Central memory CD8-positive, alpha-beta T cell (primary cell): Measurements from ENCODE around the gene FIGNL2.

Source experiments
- ATAC-seq: fragments of 150-1000 bp; cut with Tn5 transposase; replicated peaks from 2 replicates; pipeline ENCODE4 v1.10.0; 2022; ENCODE audit warnings: mild to moderate bottlenecking, moderate FRiP score, moderate number of reproducible peaks; ENCODE audit not compliant: poor library complexity, severe bottlenecking; ENCODE audit errors: extremely low read depth
- DNase-seq, 2 donors: peaks; one replicate each; pipeline ENCODE4 v3.0.0; 2021; ENCODE audit warnings: low spot score in 2 of 2
- H3K27ac Mint-ChIP-seq: one replicate; pipeline ENCODE4 v1.8.0; 2022; ENCODE audit warnings: low read depth, mild to moderate bottlenecking, moderate library complexity, mixed read lengths
- H3K27me3 Mint-ChIP-seq: one replicate; pipeline ENCODE4 v1.8.0; 2022; ENCODE audit warnings: mixed read lengths
- H3K36me3 Mint-ChIP-seq: one replicate; pipeline ENCODE4 v1.8.0; 2022; ENCODE audit warnings: mild to moderate bottlenecking, moderate library complexity, mixed read lengths; ENCODE audit not compliant: insufficient read depth
- H3K4me1 Mint-ChIP-seq: one replicate; pipeline ENCODE4 v1.8.0; 2022; ENCODE audit warnings: mixed read lengths
- H3K4me3 Mint-ChIP-seq: one replicate; pipeline ENCODE4 v1.8.0; 2022; ENCODE audit warnings: mild to moderate bottlenecking, moderate library complexity, mixed read lengths
- H3K9me3 Mint-ChIP-seq: one replicate; pipeline ENCODE4 v1.8.0; 2022; ENCODE audit warnings: mixed read lengths

The FIGNL2 gene, protein sequence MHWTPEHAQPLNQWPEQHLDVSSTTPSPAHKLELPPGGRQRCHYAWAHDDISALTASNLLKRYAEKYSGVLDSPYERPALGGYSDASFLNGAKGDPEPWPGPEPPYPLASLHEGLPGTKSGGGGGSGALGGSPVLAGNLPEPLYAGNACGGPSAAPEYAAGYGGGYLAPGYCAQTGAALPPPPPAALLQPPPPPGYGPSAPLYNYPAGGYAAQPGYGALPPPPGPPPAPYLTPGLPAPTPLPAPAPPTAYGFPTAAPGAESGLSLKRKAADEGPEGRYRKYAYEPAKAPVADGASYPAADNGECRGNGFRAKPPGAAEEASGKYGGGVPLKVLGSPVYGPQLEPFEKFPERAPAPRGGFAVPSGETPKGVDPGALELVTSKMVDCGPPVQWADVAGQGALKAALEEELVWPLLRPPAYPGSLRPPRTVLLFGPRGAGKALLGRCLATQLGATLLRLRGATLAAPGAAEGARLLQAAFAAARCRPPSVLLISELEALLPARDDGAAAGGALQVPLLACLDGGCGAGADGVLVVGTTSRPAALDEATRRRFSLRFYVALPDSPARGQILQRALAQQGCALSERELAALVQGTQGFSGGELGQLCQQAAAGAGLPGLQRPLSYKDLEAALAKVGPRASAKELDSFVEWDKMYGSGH

DNA sequence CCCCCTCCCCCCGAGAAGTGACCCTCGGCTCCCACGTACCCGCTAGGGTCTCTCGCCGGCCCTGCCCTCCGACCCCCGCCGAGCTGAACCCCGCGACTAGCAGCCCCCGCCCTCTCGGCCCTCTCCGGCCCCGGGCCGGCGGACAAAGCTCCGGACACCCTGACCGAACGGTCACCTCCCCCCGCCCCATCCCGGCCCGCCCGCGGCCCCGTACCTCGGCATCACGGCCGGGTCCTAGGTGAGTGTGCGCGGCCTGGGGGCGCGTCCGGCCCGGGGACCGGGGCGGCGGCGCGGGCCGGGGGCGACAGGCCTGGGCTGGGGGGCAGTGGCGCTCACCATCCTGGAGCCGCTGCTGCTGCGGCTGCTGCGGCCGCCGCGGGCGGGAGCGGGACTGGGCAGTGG lies at the start of gene FIGNL2:
Gene FIGNL2 (minus strand): TSS at position 393 of the 402 bp plus-strand sequence. CDS start 26,305 bp downstream, outside the sequence.
- ATAC-seq: no peak
- DNase-seq: no peak
- H3K4me3 Mint-ChIP-seq: peak within 1 kb of the TSS; percentile 69
- no peaks in the 10 kb centered on the region for H3K36me3 Mint-ChIP-seq
- no peak within 1 kb of the TSS for H3K27ac Mint-ChIP-seq
- H3K4me1 Mint-ChIP-seq: peaks cover 23% of the 10 kb centered on the region
- H3K27me3 Mint-ChIP-seq: peaks cover 67% of the 10 kb centered on the region
- no peaks in the 10 kb centered on the region for H3K9me3 Mint-ChIP-seq

DNA sequence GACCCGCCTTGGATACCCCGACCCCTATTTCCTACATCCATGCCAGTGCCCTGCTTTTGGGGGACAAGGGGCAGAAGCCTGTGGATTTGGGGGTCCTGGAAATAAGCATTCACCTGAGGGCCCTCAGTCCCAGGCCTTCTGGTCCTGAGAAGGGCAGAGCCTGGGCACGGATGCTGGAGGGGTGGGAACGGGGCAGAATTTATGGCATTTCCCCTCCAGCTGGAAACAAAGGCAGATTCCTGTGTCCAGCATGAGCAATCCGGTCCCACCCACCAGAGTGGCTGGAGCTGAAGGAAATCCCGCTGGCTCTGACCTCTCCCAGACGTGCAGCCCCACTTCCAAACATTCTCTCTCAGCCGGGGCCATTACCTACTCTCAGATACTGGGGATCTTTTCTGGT lies 48.7 kb upstream of the FIGNL2 start:
- ATAC-seq (no peak), DNase-seq (no peak)
- Mint-ChIP-seq H3K27me3 (peaks cover 34% of the 10 kb centered on the region), H3K4me3 (no peak overlapping the region), H3K36me3 (no peaks in the 10 kb centered on the region), H3K9me3 (no peaks in the 10 kb centered on the region), H3K27ac (no peak overlapping the region), H3K4me1 (no peaks in the 10 kb centered on the region)

DNA sequence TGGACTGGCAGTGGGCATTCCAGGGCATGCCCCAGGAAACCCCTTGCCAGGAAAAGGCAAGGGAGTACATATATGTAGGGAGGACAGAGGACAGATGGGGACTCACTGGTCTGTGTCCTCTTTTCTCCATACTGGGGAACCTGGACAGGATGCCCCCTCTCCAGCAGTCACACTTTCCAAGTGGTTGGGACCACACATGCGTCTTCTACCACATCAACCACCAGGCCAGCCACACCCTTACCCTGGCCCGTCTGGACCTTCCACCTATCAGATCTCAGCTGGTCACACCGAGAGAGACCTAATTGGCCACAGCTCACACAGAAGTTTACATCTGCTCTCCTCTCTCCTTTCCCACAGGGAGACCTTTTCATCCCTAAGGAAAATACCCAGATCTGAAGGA lies 47.7 kb upstream of the FIGNL2 start:
- Mint-ChIP-seq H3K9me3 (no peaks in the 10 kb centered on the region), H3K36me3 (no peaks in the 10 kb centered on the region), H3K27ac (no peak overlapping the region), H3K4me3 (no peak overlapping the region), H3K4me1 (no peaks in the 10 kb centered on the region), H3K27me3 (peaks cover 34% of the 10 kb centered on the region)
- DNase-seq: no peak
- ATAC-seq: no peak

DNA sequence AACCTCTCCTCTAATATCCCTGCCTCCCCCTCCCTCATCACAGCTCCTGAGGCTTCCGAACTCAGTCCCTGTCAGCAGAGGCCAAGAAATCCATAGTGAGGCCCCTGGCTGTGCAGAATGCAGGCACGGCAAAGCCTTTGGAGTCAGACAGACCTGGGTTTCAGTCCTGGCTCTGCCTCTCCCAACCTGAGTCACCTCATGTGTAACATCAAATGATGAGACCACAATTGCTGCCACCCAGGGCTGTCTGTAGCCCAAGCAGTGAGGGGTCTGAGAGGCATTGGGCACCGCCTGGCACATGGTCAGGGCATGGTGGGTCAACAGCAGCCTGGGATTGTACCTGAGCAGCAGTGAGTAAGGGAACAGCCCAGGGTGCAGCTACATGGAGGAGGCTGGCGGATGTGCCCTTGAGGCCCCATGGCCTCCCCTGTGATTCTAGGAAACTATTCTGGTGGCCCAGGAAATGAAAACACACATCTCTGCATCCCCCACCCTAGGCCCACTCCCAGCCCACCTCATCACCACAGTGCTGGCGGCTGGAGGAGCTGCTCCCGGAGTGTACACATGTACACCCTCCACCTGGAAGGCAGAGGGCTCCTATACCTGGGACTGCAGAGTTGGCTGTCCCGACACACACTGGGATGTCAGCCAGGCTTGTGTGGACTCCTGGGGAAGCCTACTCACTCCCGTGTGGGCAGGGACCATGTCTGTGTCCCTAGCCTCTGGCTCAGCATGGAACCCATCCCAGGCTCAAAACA lies 47.0 kb upstream of the FIGNL2 start:
- DNase-seq (no peak), ATAC-seq (no peak)
- Mint-ChIP-seq H3K36me3 (no peaks in the 10 kb centered on the region), H3K9me3 (no peaks in the 10 kb centered on the region), H3K4me1 (no peaks in the 10 kb centered on the region), H3K4me3 (no peak overlapping the region), H3K27ac (no peak overlapping the region), H3K27me3 (peaks cover 34% of the 10 kb centered on the region)

DNA sequence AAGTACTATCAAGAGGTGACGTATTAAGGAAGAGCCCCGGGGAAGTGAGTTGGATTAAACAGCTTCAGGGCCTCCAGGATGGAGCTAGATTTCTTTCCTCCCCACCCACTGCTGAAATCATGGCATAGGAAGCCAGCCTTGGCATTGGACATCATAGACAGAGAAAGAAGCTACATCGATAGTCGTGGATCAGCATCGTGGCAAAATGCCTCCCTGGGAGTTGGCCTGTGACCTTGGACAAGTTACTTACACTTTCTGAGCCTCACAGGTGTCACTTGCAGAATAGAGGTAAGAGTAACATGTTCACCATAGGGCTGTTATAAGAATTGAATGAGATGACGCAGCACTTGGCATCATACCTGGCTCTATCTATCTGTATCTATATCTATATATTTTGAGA lies 45.3 kb upstream of the FIGNL2 start:
- H3K27ac Mint-ChIP-seq: no peak overlapping the region
- H3K9me3 Mint-ChIP-seq: no peaks in the 10 kb centered on the region
- ATAC-seq: no peak
- DNase-seq: no peak
- H3K4me1 Mint-ChIP-seq: no peaks in the 10 kb centered on the region
- peaks cover 34% of the 10 kb centered on the region for H3K27me3 Mint-ChIP-seq
- no peaks in the 10 kb centered on the region for H3K36me3 Mint-ChIP-seq
- no peak overlapping the region for H3K4me3 Mint-ChIP-seq

DNA sequence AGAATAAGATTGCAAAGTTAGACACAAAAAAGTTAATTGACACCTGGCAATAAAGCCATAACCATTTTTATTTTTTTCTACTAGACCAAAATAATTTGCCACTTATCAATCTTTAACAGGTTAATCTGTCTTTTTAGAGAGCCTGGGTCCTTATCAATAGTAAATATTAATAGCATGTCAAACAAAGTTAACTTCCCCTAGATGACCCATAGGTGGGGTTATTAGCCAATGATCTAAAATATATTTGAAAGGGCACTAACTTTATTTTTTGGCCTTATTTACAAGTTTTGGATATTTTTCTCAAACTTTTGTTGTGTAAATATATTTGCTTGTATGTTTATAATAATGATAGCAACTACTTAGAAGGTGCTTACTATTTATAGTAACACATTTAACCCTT lies 43.3 kb upstream of the FIGNL2 start:
- Mint-ChIP-seq H3K9me3 (no peaks in the 10 kb centered on the region), H3K4me1 (no peaks in the 10 kb centered on the region), H3K27me3 (peaks cover 31% of the 10 kb centered on the region), H3K4me3 (no peak overlapping the region), H3K36me3 (no peaks in the 10 kb centered on the region), H3K27ac (no peak overlapping the region)
- ATAC-seq (no peak), DNase-seq (no peak)

DNA sequence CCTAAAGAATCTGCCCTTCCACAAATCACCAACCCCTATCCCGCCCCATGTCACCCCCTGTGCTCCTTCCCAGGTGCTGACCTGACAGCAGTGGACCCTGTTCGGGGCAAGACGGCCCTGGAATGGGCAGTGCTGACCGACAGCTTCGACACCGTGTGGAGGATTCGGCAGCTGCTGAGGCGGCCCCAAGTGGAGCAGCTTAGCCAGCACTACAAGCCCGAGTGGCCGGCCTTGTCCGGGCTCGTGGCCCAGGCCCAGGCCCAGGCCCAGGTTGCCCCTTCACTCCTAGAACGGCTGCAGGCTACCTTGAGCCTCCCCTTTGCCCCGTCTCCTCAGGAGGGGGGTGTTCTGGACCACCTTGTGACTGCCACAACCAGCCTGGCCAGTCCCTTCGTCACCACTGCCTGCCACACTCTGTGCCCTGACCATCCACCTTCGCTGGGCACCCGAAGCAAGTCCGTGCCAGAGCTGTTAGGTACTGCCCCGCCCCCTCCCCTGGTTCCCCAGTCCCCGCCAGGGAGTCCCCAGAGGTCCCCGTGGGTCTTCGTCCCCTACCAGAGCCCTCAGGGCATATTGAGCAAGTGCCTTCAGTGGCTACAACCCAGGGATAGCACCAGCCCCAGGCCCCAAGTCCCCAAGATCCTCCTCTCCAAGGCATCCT lies 42.1 kb upstream of the FIGNL2 start:
- no peak overlapping the region for H3K4me3 Mint-ChIP-seq
- ATAC-seq (no peak), DNase-seq (no peak)
- no peaks in the 10 kb centered on the region for H3K9me3 Mint-ChIP-seq
- H3K36me3 Mint-ChIP-seq: peaks cover 2% of the 10 kb centered on the region
- H3K4me1 Mint-ChIP-seq: peaks cover 9% of the 10 kb centered on the region
- H3K27ac Mint-ChIP-seq: no peak overlapping the region
- peaks cover 19% of the 10 kb centered on the region for H3K27me3 Mint-ChIP-seq

DNA sequence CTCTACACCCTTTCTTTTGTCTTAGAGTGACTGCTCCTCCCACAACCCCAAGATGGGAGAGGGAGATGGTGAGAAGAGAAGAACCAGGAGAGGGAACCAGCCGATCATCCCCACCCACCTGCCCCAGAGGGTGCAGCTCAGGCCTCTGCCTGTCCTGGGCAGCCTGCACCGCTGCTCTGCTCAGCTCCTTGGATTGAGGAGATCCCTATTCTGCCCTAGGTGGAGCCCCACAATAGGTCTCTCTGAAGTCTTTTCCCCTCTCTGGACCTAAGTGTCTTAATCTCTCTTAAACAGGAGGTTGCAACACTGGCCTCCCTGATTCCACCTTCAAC lies 41.6 kb upstream of the FIGNL2 start:
- no peak overlapping the region for H3K4me3 Mint-ChIP-seq
- H3K27ac Mint-ChIP-seq: no peak overlapping the region
- DNase-seq (no peak), ATAC-seq (no peak)
- H3K36me3 Mint-ChIP-seq: peaks cover 2% of the 10 kb centered on the region
- peaks cover 10% of the 10 kb centered on the region for H3K4me1 Mint-ChIP-seq
- peaks cover 13% of the 10 kb centered on the region for H3K27me3 Mint-ChIP-seq
- H3K9me3 Mint-ChIP-seq: no peaks in the 10 kb centered on the region

DNA sequence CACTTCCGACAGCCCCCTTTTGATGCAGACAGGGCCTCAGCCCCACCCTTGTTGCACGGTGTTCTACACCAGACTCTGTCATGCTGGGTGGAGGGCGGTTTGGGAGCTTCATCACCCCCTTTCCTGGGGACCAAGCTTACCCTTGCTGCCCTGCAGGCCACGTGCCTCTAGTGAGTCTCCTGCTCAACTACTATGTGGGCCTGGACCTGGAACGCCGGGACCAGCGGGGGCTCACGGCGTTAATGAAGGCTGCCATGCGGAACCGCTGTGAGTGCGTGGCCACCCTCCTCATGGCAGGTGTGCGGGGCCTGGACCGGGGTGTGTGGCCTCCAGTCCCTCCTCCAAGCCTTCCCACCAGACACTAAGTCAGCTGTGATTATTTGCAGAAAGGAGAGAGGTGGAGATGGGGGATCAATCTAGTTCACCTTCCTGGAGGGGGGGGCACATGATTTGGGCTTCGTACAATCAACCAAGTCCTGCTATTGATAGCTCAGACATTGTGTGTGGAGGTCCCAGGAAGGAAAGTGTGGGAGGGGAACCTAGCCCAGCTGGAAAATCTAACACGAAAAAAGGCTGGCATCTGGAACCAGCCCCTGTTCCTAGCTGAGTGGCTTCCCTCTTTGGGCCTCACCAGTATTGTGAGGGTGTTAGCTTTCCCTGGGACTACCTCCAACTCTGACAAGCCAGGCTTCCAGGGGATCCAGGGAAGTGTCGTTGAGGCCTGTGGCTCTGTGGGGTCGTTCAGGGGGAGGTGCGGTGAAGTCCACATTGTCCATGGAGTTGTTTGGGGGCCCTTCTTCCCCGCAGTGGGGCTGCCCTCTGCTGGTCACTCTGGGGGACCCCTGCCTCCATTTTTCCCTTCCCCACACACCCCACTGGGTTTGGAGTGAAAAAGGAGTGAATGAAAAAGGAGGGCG lies 41.0 kb upstream of the FIGNL2 start:
- H3K27me3 Mint-ChIP-seq: peaks cover 8% of the 10 kb centered on the region
- DNase-seq: no peak
- H3K9me3 Mint-ChIP-seq: no peaks in the 10 kb centered on the region
- H3K4me3 Mint-ChIP-seq: no peak overlapping the region
- no peak for ATAC-seq
- H3K4me1 Mint-ChIP-seq: peaks cover 10% of the 10 kb centered on the region
- H3K27ac Mint-ChIP-seq: no peak overlapping the region
- peaks cover 2% of the 10 kb centered on the region for H3K36me3 Mint-ChIP-seq

DNA sequence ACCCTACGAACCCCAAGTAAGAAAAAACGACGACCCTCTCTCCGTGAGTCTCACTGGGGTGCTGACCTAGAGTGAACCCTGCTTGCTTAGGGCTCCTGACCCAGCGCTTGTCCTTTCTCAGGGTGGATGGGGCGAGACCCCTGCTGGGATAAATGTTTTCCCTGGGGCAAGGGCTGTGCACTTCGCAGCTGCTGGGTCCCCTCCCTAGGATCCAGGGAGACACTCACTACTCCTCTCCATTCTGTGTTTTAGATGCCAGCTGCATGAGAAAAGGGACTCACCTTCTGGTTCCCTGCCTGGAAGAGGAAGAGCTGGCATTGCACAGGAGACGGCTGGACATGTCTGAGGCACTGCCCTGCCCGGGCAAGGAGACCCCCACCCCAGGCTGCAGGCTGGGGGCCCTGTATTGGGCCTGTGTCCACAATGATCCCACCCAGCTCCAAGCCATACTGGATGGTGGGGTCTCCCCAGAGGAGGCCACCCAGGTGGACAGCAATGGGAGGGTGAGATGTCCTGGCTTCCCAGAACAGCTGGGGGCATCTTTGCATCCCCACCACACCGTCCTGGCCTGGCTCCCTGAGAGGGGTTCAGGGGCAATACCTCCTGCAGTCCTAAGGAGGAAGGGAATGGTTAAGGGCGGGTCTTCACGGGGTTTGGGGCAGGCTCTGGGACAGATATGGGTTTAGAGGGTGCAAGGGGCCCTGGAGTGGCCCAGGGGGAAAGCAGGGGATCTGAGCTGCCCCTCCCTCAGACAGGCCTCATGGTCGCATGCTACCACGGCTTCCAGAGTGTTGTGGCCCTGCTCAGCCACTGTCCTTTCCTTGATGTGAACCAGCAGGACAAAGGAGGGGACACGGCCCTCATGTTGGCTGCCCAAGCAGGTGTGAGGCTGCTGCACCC lies 40.0 kb upstream of the FIGNL2 start:
- H3K9me3 Mint-ChIP-seq: no peaks in the 10 kb centered on the region
- H3K4me1 Mint-ChIP-seq: peaks cover 10% of the 10 kb centered on the region
- H3K36me3 Mint-ChIP-seq: peaks cover 2% of the 10 kb centered on the region
- H3K27me3 Mint-ChIP-seq: peaks cover 8% of the 10 kb centered on the region
- no peak for ATAC-seq
- H3K4me3 Mint-ChIP-seq: no peak overlapping the region
- no peak overlapping the region for H3K27ac Mint-ChIP-seq
- DNase-seq: no peak
